Caco-2 (cell line): Measurements from ENCODE around the gene ARSB. TPM values are rescaled to one million over a fixed set of nuclear protein-coding genes. Genes with fewer than 3 reads are reported as not detected.

Experiments used
- BruUV-seq: library from RNA; stranded (reverse); fragments of 400-500 nt; replicated peaks from 2 replicates; lab custom pipeline; 2021; lab: Mats Ljungman, UMichigan
- CTCF ChIA-PET: fragments of 300-600 bp; sonication (Branson Sonifier 250); formaldehyde crosslinking; loops from one replicate; lab custom pipeline; 2022; ENCODE audit warnings: antibody characterized with exemption; lab: Charles Lee
- POLR2A ChIA-PET: fragments of 300-600 bp; sonication (Branson Sonifier 250); formaldehyde crosslinking; loops from one replicate; lab custom pipeline; 2022; ENCODE audit warnings: antibody characterized with exemption; lab: Charles Lee
- DNase-seq, 2 experiments: peaks; one replicate each; pipeline versions ENCODE4 v3.0.0 to v3.0.0-alpha.2; 2020 to 2022
- H3K27me3 ChIP-seq: replicated peaks from 2 replicates; pipeline ENCODE4 v1.6.0; 2011; ENCODE audit warnings: low read length; ENCODE audit not compliant: control insufficient read depth, insufficient read depth
- H3K36me3 ChIP-seq: 2 replicates; pipeline ENCODE4 v1.5.1; 2011; ENCODE audit warnings: low read length; ENCODE audit not compliant: control insufficient read depth, insufficient read depth
- H3K4me1 ChIP-seq: fragments of 250-450 bp; sonication (Bioruptor Pico); 2 replicates; pipeline ENCODE4 v1.5.1; 2020; ENCODE audit warnings: mild to moderate bottlenecking
- H3K4me3 ChIP-seq: 2 replicates; pipeline ENCODE4 v1.5.1; 2011; ENCODE audit warnings: low read depth, mild to moderate bottlenecking, control low read depth, low read length
- H3K9me3 ChIP-seq: fragments of 250-450 bp; sonication (Bioruptor Pico); 2 replicates; pipeline ENCODE4 v1.5.1; 2020; ENCODE audit warnings: mild to moderate bottlenecking, moderate library complexity
- H3K27ac Mint-ChIP-seq: one replicate; pipeline ENCODE4 v1.8.0; 2022; ENCODE audit warnings: mixed read lengths; ENCODE audit not compliant: unreplicated experiment
- H3K27me3 Mint-ChIP-seq: one replicate; pipeline ENCODE4 v1.8.0; 2022; ENCODE audit warnings: mixed read lengths; ENCODE audit not compliant: insufficient read depth, unreplicated experiment
- H3K36me3 Mint-ChIP-seq: one replicate; pipeline ENCODE4 v1.8.0; 2022; ENCODE audit warnings: mild to moderate bottlenecking, mixed read lengths; ENCODE audit not compliant: insufficient read depth, unreplicated experiment
- H3K4me1 Mint-ChIP-seq: one replicate; pipeline ENCODE4 v1.8.0; 2022; ENCODE audit warnings: low read depth, mixed read lengths; ENCODE audit not compliant: unreplicated experiment
- H3K4me3 Mint-ChIP-seq: one replicate; pipeline ENCODE4 v1.8.0; 2022; ENCODE audit warnings: mild to moderate bottlenecking, moderate library complexity, mixed read lengths; ENCODE audit not compliant: unreplicated experiment
- H3K9me3 Mint-ChIP-seq: one replicate; pipeline ENCODE4 v1.8.0; 2022; ENCODE audit warnings: mixed read lengths; ENCODE audit not compliant: unreplicated experiment
- CTCF ChIP-seq, 2 experiments: fragments of 200-600 bp in 1 of 2; IDR thresholded peaks; 1 replicate in 1 of 2; 2 replicates in 1 of 2; pipeline versions ENCODE4 v1.5.1 to v1.8.0; 2011 to 2022; ENCODE audit warnings: antibody characterized with exemption in 1 of 2, control low read depth in 1 of 2, inconsistent platforms in 1 of 2, low read depth in 1 of 2, low read length in 1 of 2, mild to moderate bottlenecking in 1 of 2, moderate library complexity in 1 of 2; ENCODE audit not compliant: insufficient read depth in 1 of 2, severe bottlenecking in 1 of 2, unreplicated experiment in 1 of 2
- intact Hi-C: fragments of 100-400 bp; cut with micrococcal nuclease; formaldehyde crosslinking; loops from one replicate; pipeline ENCODE4 v1.10.0; 2022; ENCODE audit not compliant: unreplicated experiment
- total RNA-seq: library from RNA; stranded (reverse); gene quantifications from 2 replicates; pipeline ENCODE4 v1.2.3, GENCODE V29; 2022

The ARSB gene
- total RNA-seq, 1 experiment from 2014 or later: 17.4 TPM

- H3K4me1 Mint-ChIP-seq: no peaks in the 10 kb centered on the region
- Histone ChIP-seq H3K4me1 (0 out of 2 replicates have a peak, but pooled peaks cover 4% of the 10 kb centered on the region), H3K4me3 (no peak overlapping the region), H3K27me3 (no peaks in the 10 kb centered on the region), H3K36me3 (no peaks in the 10 kb centered on the region), H3K9me3 (no peaks in the 10 kb centered on the region)
- no peak overlapping the region for H3K27ac Mint-ChIP-seq
- CTCF ChIA-PET: interaction anchor here (0.7 to 2.1 kb wide), 13 partner anchors 8 to 123 kb away, joined by 3 to 18 read pairs (median 4); partner anchors contain the start of gene ARSB
- no peaks in the 10 kb centered on the region for H3K9me3 Mint-ChIP-seq
- BruUV-seq: no TSS peak
- TF ChIP-seq CTCF (IDR thresholded peaks at IDR 0.05; ENCODE audit: insufficient read depth in 1 of 2, low read depth in 1 of 2, low read length in 1 of 2, severe bottlenecking in 1 of 2, unreplicated experiment in 1 of 2): peak; percentile 69 to 86
- H3K4me3 Mint-ChIP-seq: no peak overlapping the region
- intact Hi-C loops: loop anchor here (1.0 to 10.0 kb wide), 6 partner anchors 65 to 435 kb away; partner anchors contain the start of gene LHFPL2
- no peaks in the 10 kb centered on the region for H3K36me3 Mint-ChIP-seq
- POLR2A ChIA-PET: no interaction called here
- no peaks in the 10 kb centered on the region for H3K27me3 Mint-ChIP-seq
- DNase-seq: peak; percentile 71
Observed at GRCh38 chr5:78899922-78900362, 85.2 kb downstream of the ARSB start.

GRCh38 chr5:78896132-78896531 lies 89.0 kb downstream of the ARSB start:
- no TSS peak for BruUV-seq
- Histone ChIP-seq H3K4me3 (no peak overlapping the region), H3K36me3 (no peaks in the 10 kb centered on the region), H3K4me1 (0 out of 2 replicates have a peak, but pooled peaks cover 4% of the 10 kb centered on the region), H3K9me3 (no peaks in the 10 kb centered on the region), H3K27me3 (no peaks in the 10 kb centered on the region)
- no peak for TF ChIP-seq CTCF (IDR thresholded peaks at IDR 0.05; ENCODE audit: insufficient read depth in 1 of 2, low read depth in 1 of 2, low read length in 1 of 2, severe bottlenecking in 1 of 2, unreplicated experiment in 1 of 2)
- no peaks in the 10 kb centered on the region for H3K36me3 Mint-ChIP-seq
- no peak overlapping the region for H3K4me3 Mint-ChIP-seq
- intact Hi-C loops: loop anchor here (5.0 to 10.0 kb wide), 2 partner anchors 251 to 359 kb away; partner anchors contain the start of gene LHFPL2
- POLR2A ChIA-PET: no interaction called here
- DNase-seq: no peak
- H3K27me3 Mint-ChIP-seq: no peaks in the 10 kb centered on the region
- CTCF ChIA-PET: no interaction called here
- H3K4me1 Mint-ChIP-seq: no peaks in the 10 kb centered on the region
- no peak overlapping the region for H3K27ac Mint-ChIP-seq
- H3K9me3 Mint-ChIP-seq: no peaks in the 10 kb centered on the region

- H3K27me3 ChIP-seq: no peaks in the 10 kb centered on the region
- no peaks in the 10 kb centered on the region for H3K9me3 ChIP-seq
- Mint-ChIP-seq H3K27me3 (no peaks in the 10 kb centered on the region), H3K4me3 (no peak overlapping the region), H3K4me1 (no peaks in the 10 kb centered on the region), H3K27ac (no peak overlapping the region), H3K9me3 (no peaks in the 10 kb centered on the region), H3K36me3 (no peaks in the 10 kb centered on the region)
- BruUV-seq: no TSS peak
- H3K4me1 ChIP-seq: 0 out of 2 replicates have a peak, but pooled peaks cover 4% of the 10 kb centered on the region
- DNase-seq: no peak
- H3K36me3 ChIP-seq: no peaks in the 10 kb centered on the region
- no peak for TF ChIP-seq CTCF (IDR thresholded peaks at IDR 0.05; ENCODE audit: insufficient read depth in 1 of 2, low read depth in 1 of 2, low read length in 1 of 2, severe bottlenecking in 1 of 2, unreplicated experiment in 1 of 2)
- ChIA-PET CTCF (no interaction called here), POLR2A (interaction anchor here (0.6 kb wide), 1 partner anchor 114 kb away, joined by 3 read pairs; no protein-coding TSS in a partner anchor)
- no peak overlapping the region for H3K4me3 ChIP-seq
- intact Hi-C loops: loop anchor here (5.0 to 10.0 kb wide), 2 partner anchors 251 to 358 kb away; partner anchors contain the start of gene LHFPL2
Observed at GRCh38 chr5:78895616-78896015, 89.5 kb downstream of the ARSB start.
